ENCODE results near the gene PSTPIP2.
A peak's percentile ranks its signal among the peaks of the same experiment; 100 is the strongest.

GRCh38 chr18:46028536-46028891 lies 43.5 kb downstream of the PSTPIP2 start:
- TF ChIP-seq CTCF (IDR thresholded peaks at IDR 0.05; ENCODE audit: poor library complexity, severe bottlenecking), result no peak
- TF ChIP-seq RAD21 (conservative IDR thresholded peaks at IDR 0.05), result no peak
- TF ChIP-seq POLR2AphosphoS5 (IDR thresholded peaks at IDR 0.05), result no peak
- TF ChIP-seq EZH2 (IDR thresholded peaks at IDR 0.05; ENCODE audit: borderline replicate concordance, insufficient read depth, low read length, poor library complexity, severe bottlenecking), result no peak
- no peak for TF ChIP-seq SMC3 (conservative IDR thresholded peaks at IDR 0.05; ENCODE audit: poor library complexity)
- peak; percentile 0 for TF ChIP-seq REST (IDR thresholded peaks at IDR 0.05; ENCODE audit: borderline replicate concordance)
